ENCODE data around the gene PFKL.

DNA sequence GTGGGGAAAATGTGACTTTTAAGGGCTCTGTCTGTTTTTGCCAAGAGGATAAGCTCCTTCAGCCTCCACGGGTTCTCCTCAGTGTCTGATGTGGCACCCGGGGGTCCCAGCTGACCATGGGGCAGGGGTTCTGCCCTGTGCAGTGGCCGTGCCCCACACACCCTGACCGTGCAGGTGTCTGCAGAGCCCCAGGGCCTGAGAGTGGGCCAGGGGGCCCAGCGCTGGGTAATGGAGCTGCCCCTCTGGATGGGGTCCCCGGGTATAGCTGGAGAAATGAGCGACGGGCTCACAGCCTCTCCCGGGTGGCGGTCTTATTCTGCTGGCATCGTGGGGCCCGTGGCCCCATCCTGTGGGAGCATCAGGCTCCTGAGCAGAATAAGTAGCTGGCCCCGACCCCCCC is 2.9 kb upstream of the PFKL start:
- TF ChIP-seq YY1 (IDR thresholded peaks at IDR 0.05; ENCODE audit: insufficient read depth, insufficient read length), result no peak
- no peak for TF ChIP-seq SUZ12 (IDR thresholded peaks at IDR 0.05; ENCODE audit: extremely low read depth, insufficient read depth, insufficient read length)
- TF ChIP-seq ZNF274 (IDR thresholded peaks at IDR 0.05; ENCODE audit: low read depth, low read length), result no peak
